EH (cell line): Measurements from ENCODE around the gene MTA3.
A peak's percentile ranks its signal among the peaks of the same experiment; 100 is the strongest.

ENCODE experiments used
- DNase-seq: peaks from one replicate; pipeline ENCODE4 v3.0.0-alpha.2; 2015; ENCODE audit warnings: low read depth

MTA3 gene

DNA sequence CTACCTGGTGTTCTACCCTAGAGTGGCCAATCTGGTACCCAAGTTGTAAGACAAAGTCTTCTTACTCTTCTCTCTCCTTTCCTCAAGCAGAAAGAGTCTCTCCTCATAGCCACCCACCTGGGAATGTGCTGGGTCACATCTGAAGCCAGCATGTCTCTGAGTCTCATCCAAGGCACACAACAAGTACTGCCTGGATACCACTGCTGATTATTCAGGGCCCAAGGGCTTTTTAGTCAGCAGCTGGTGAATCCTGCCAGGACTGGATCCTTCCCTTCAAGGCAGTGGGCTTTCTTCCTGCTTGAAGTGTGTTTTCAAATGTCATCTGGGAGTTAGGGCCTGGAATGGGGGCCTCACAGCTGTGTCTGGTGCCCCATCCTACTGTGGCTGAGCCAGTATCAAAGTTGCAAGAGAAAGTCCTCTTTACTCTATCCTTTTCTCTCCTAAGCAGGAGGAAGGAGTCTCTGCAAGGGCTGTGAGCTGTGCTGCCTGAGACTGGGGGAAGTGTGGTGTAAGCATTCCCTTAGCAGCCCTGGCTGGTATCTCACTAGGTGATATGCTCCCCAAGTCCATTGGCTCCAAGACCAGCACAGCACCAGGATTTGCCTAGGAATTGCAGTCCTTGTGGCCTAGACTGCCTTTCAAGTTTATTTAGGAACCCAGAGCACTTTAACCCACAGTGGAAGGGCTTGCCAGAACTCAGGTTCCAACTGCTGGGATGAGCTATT is 168.3 kb downstream of the MTA3 start:
- peak; percentile 6 for DNase-seq

GRCh38 chr2:42741140-42741539 is 172.7 kb downstream of the MTA3 start:
- no peak for DNase-seq

GRCh38 chr2:42742740-42743658 is 174.6 kb downstream of the MTA3 start:
- DNase-seq, result peak; percentile 49

DNA sequence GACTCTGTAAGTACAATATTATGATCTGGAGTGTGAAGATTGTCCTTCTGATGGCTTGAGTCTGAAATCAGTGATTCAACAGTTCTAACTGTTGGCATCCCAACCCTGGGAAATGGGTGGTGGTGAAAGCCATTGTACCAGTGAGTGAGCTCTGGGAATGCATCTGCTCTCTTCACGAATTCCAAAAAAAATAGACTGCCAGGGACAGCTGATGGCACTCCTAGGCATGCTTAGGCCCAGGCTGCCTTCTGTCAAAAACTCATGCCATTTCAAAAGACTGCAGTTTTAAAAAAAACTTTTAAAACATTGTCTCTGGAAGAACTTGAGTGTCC is 175.2 kb downstream of the MTA3 start:
- no peak for DNase-seq

DNA sequence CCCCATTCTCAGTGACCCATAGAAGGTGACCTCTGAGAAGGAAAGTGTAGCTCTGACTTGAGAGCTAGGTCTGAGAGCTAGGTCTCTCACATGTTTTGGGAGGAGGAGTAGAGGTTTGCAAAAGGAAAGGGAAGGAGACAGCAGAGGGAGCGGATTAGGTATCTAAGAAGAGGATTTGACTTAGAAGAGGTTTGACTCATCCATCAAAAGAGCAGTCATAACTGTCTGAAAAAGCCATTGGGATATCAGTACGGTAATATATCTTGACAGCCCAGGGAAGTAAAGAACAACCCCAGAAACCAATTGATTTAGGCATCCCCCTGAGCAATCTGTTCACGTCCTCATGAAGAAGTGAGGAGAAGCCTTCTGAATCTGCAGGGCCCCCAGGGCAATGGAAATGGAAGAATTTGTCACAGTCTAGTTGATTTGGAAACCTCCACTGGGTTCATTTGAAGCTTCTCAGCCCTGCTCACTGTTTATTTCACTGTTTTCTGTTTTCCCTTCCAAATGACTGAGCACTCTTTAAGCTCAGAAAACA is 176.2 kb downstream of the MTA3 start:
- no peak for DNase-seq

- no peak for DNase-seq
Observed at GRCh38 chr2:42747422-42747821, 179.0 kb downstream of the MTA3 start.

GRCh38 chr2:42748840-42749239 is 180.4 kb downstream of the MTA3 start:
- no peak for DNase-seq

DNA sequence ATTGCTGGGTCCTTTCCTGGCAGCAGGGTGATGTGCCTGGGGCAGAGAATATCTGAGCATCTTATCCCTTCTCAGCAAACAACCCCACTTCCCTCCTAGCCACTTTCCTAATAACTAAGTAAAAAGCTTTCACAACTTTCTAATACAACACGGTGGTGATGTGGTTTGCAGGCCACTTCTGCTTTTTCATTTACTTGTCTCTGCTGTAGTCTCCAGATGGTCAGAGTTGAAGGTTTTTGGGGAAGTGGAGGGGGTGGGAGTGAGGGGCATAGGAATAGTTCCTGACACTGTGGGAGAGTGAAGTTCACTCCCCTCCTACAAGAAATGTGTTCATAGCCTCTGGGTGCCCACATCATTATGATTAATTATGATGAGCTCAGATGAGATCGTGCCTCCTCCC is 183.9 kb downstream of the MTA3 start:
- no peak for DNase-seq

DNA sequence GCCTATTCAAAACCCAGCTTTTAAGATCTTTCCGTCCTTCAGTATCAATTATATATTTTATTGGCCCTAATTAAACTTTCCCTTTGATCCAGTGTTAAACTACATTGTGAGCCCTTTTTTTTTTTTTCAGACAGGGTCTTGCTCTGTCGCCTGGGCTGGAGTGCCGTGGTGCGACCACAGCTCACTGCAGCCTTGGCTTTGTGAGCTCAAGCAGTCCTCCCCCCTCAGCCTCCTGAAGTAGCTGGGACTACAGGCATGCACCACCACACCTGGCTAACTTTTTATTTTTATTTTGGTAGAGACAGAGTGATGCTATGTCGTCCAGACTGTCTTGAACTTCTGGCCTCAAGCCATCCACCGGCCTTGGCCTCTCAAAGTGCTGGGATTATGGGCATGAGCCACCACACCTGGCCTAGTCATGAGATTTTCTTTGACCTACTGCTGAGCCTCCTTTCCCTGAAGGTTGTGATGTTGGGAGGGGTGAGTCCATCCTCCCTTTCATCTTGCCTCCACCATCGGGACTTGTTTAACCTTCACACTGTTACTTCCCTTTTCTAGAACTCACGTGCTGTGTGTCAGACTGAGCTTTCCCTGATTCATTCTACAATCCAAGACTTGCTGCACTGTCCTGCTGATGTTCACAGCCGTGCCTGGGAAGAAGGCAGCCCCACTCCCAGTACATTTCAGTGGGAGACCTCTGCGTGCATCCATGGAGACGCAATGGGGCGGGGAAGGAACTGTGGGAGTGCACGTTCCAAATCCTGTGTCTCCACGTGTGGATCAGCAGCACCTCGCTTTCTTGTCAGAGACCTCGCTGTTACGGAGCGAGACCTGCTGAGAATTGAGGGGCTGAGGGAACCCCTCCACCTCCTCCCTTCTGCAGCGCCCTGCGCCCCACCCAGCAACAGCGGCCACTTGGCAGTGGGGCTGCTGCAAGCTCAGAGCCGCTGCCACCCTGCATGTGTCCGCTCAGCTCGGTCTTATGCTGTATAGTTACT is 184.7 kb downstream of the MTA3 start:
- no peak for DNase-seq

GRCh38 chr2:42754021-42754775 is 185.8 kb downstream of the MTA3 start:
- DNase-seq, result peak; percentile 8

- no peak for DNase-seq
Observed at GRCh38 chr2:42754776-42755140, 186.3 kb downstream of the MTA3 start.

- peak; percentile 59 for DNase-seq
Observed at GRCh38 chr2:42755191-42755880, 186.9 kb downstream of the MTA3 start.

- no peak for DNase-seq
Observed at GRCh38 chr2:42756150-42756775, 187.8 kb downstream of the MTA3 start.

DNA sequence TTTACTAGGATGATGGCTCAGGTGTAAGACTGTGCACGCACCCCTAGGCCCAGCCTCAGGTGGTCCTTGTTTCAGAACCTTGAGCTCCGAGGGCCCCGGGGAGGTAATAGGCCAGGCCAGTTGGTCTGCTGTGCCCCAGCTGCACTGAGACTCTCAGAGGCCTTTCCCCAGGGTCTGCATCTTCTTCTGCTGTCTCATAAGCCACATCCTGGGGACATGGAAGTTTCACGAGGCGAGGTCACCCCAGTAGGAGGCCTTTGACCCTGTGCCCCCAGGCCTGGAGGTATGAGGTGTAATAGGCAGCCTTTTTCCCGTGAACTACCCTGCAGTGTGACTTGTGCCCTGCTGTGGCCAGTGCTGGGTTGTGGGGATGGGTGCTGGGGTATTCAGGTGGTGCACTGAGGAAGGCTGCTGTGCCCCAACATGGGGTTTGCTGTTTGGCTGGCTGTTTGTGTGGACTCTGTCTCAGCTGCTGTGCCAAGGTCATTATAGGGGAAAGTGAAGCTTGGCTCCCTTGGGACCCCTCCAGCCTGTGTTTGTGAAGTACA is 188.6 kb downstream of the MTA3 start:
- DNase-seq, result peak; percentile 7

- no peak for DNase-seq
Observed at GRCh38 chr2:42757981-42758740, 189.7 kb downstream of the MTA3 start.

DNA sequence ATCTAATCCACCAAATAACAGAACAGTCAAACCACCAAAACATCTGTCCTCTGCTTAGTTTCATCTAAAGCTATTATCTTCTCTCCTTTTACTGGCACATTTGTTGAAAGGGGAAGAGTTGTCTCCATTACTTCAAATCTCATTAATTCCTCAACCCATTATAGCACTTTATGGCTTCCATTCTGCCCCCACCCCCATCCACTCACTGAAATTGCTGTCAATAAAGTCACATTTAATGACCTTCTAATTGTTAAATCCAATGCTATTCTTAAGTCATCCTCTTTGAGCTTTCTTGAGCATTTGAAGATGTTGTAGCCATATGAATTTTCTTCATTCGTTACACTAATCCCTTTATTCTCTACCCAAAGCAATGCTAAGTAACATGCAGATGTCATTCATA is 190.3 kb downstream of the MTA3 start:
- DNase-seq, result no peak

DNA sequence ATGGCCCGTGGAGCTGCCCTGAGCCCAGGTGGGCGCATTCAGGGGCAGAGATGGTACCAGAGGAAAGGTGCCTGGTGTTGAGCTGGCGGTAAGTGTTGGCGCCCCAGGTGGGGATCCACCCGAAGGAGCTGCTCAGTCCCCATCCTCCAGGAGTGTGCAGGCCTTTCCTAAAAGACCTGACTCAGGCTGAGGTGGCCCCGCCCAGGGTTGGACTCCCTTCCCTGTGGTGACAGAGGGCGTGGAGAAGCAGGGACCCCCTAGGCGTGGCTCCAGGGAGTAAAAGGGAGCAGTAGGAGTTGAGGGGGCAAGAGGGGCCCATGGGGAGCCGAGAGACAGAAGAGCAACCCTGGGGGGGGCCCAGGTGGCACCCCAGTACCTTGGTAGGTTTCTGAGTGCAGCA is 193.1 kb downstream of the MTA3 start:
- no peak for DNase-seq

GRCh38 chr2:42762155-42762554 is 193.7 kb downstream of the MTA3 start:
- no peak for DNase-seq
